Measurements from ENCODE around the gene C3orf70. TPM values are rescaled to one million over a fixed set of nuclear protein-coding genes. Genes with fewer than 3 reads are reported as not detected.

The C3orf70 gene
- total and polyA plus RNA-seq, 3 experiments from 2014 or later, result 0.07 TPM; not detected in 2

GRCh38 chr3:185089751-185090150, 63.1 kb downstream of the C3orf70 start:
- CTCF ChIA-PET, result no interaction called here
- Mint-ChIP-seq H3K9me3 (no peaks in the 10 kb centered on the region), H3K4me3 (no peak overlapping the region)

GRCh38 chr3:185089343-185089742, 63.5 kb downstream of the C3orf70 start:
- ChIA-PET CTCF (no interaction called here), POLR2A (no interaction called here)
- Histone ChIP-seq H3K27me3 (ENCODE audit: insufficient read depth, low read length, poor library complexity, severe bottlenecking) (no peaks in the 10 kb centered on the region), H3K4me1 (ENCODE audit: insufficient read depth, low read length) (no peaks in the 10 kb centered on the region), H3K27ac (ENCODE audit: low read depth, low read length) (no peak overlapping the region), H3K9me3 (ENCODE audit: low read length) (no peaks in the 10 kb centered on the region), H3K36me3 (ENCODE audit: insufficient read depth, low read length) (no peaks in the 10 kb centered on the region), H3K4me3 (ENCODE audit: low read length) (no peak overlapping the region)
- no peak for DNase-seq
- no peak overlapping the region for H3K4me3 Mint-ChIP-seq
- H3K27me3 Mint-ChIP-seq, result peaks cover 5 to 23% of the 10 kb centered on the region in 2 donors
- H3K36me3 Mint-ChIP-seq, result peaks cover 0 to 5% (median 0%) of the 10 kb centered on the region in 3 donors
- no peak overlapping the region for H3K27ac Mint-ChIP-seq
- H3K4me1 Mint-ChIP-seq, result no peaks in the 10 kb centered on the region
- no peaks in the 10 kb centered on the region for H3K9me3 Mint-ChIP-seq

More at GRCh38 chr3:185089751-185090150, 63.1 kb downstream of the C3orf70 start:
- Histone ChIP-seq H3K9me3 (ENCODE audit: low read length) (no peaks in the 10 kb centered on the region), H3K4me3 (ENCODE audit: low read length) (no peak overlapping the region), H3K4me1 (ENCODE audit: insufficient read depth, low read length) (no peaks in the 10 kb centered on the region), H3K36me3 (ENCODE audit: insufficient read depth, low read length) (no peaks in the 10 kb centered on the region), H3K27ac (ENCODE audit: low read depth, low read length) (no peak overlapping the region), H3K27me3 (ENCODE audit: insufficient read depth, low read length, poor library complexity, severe bottlenecking) (no peaks in the 10 kb centered on the region)
- H3K4me1 Mint-ChIP-seq, result no peaks in the 10 kb centered on the region
- DNase-seq, result no peak
- H3K27ac Mint-ChIP-seq, result no peak overlapping the region
- POLR2A ChIA-PET, result no interaction called here
- H3K27me3 Mint-ChIP-seq, result peaks cover 5 to 28% of the 10 kb centered on the region in 2 donors
- H3K36me3 Mint-ChIP-seq, result peaks cover 0 to 5% (median 0%) of the 10 kb centered on the region in 3 donors

DNA sequence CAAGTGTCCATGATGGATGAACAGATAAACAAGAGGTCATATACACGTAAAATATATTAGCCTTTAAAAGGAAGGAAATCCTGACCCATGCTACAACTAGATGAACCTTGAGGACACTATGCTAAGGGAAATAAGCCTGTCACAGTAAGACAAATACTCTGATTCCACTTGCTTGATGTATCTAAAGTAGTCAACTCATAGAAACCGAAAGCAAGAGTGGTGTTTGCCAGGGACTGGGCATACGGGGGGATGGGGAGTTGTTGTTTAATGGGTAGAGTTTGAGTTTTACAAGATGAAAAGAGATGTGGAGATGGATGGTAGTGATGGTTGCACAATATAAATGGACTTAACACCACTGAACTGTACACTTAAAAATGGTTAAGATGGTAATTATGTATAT, 65.4 kb downstream of the C3orf70 start:
- H3K4me3 Mint-ChIP-seq, result no peak overlapping the region
- no peak overlapping the region for H3K27ac ChIP-seq (ENCODE audit: low read depth, low read length)
- no peaks in the 10 kb centered on the region for H3K9me3 ChIP-seq (ENCODE audit: low read length)
- DNase-seq, result no peak
- no peaks in the 10 kb centered on the region for H3K4me1 ChIP-seq (ENCODE audit: insufficient read depth, low read length)
- H3K4me1 Mint-ChIP-seq, result no peaks in the 10 kb centered on the region
- ChIA-PET CTCF (no interaction called here), POLR2A (no interaction called here)
- no peaks in the 10 kb centered on the region for H3K27me3 ChIP-seq (ENCODE audit: insufficient read depth, low read length, poor library complexity, severe bottlenecking)
- peaks cover 2 to 15% of the 10 kb centered on the region in 2 donors for H3K27me3 Mint-ChIP-seq
- H3K36me3 ChIP-seq (ENCODE audit: insufficient read depth, low read length), result no peaks in the 10 kb centered on the region
- no peak overlapping the region for H3K27ac Mint-ChIP-seq
- no peak overlapping the region for H3K4me3 ChIP-seq (ENCODE audit: low read length)
- no peaks in the 10 kb centered on the region for H3K9me3 Mint-ChIP-seq
- no peaks in the 10 kb centered on the region for H3K36me3 Mint-ChIP-seq

GRCh38 chr3:185084901-185085300, 68.0 kb downstream of the C3orf70 start:
- POLR2A ChIA-PET, result no interaction called here
- Histone ChIP-seq H3K27me3 (ENCODE audit: insufficient read depth, low read length, poor library complexity, severe bottlenecking) (no peaks in the 10 kb centered on the region), H3K4me3 (ENCODE audit: low read length) (no peak overlapping the region), H3K9me3 (ENCODE audit: low read length) (no peaks in the 10 kb centered on the region), H3K36me3 (ENCODE audit: insufficient read depth, low read length) (no peaks in the 10 kb centered on the region), H3K27ac (ENCODE audit: low read depth, low read length) (no peak overlapping the region), H3K4me1 (ENCODE audit: insufficient read depth, low read length) (no peaks in the 10 kb centered on the region)
- H3K36me3 Mint-ChIP-seq, result no peaks in the 10 kb centered on the region
- no peaks in the 10 kb centered on the region for H3K4me1 Mint-ChIP-seq
- no peaks in the 10 kb centered on the region for H3K9me3 Mint-ChIP-seq
- DNase-seq, result no peak
- CTCF ChIA-PET, result no interaction called here
- peaks cover 5 to 8% of the 10 kb centered on the region in 2 donors for H3K27me3 Mint-ChIP-seq
- H3K4me3 Mint-ChIP-seq, result no peak overlapping the region
- no peak overlapping the region for H3K27ac Mint-ChIP-seq

DNA sequence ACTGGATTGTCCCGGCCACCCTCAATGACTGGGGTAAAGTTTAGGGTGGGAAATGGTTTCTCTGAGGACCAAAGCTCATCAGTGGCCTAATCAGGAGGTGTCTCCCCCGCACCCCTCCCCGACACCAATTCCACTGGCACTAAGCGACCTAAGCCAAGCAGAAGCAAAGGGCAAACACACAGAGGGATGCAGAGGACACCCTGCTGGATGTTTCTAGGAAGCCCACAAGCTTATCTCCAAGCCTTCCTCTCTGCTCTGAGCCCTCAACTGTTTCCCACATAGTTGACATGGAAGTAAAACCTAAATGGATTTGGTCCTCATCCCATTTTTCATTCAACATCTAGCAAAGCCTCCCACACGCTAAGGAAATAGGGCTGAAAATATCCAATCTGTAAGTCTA, 68.5 kb downstream of the C3orf70 start:
- ChIA-PET CTCF (no interaction called here), POLR2A (no interaction called here)
- H3K36me3 Mint-ChIP-seq, result no peaks in the 10 kb centered on the region
- H3K4me3 Mint-ChIP-seq, result no peak overlapping the region
- no peaks in the 10 kb centered on the region for H3K4me1 ChIP-seq (ENCODE audit: insufficient read depth, low read length)
- H3K27me3 Mint-ChIP-seq, result peaks cover 5 to 8% of the 10 kb centered on the region in 2 donors
- H3K9me3 ChIP-seq (ENCODE audit: low read length), result no peaks in the 10 kb centered on the region
- H3K36me3 ChIP-seq (ENCODE audit: insufficient read depth, low read length), result no peaks in the 10 kb centered on the region
- no peak for DNase-seq
- H3K4me3 ChIP-seq (ENCODE audit: low read length), result no peak overlapping the region
- H3K27ac Mint-ChIP-seq, result no peak overlapping the region
- H3K9me3 Mint-ChIP-seq, result no peaks in the 10 kb centered on the region
- H3K4me1 Mint-ChIP-seq, result no peaks in the 10 kb centered on the region
- no peak overlapping the region for H3K27ac ChIP-seq (ENCODE audit: low read depth, low read length)
- no peaks in the 10 kb centered on the region for H3K27me3 ChIP-seq (ENCODE audit: insufficient read depth, low read length, poor library complexity, severe bottlenecking)

- H3K27ac ChIP-seq (ENCODE audit: low read depth, low read length), result no peak overlapping the region
- ChIA-PET CTCF (no interaction called here), POLR2A (no interaction called here)
- no peak overlapping the region for H3K4me3 Mint-ChIP-seq
- no peak overlapping the region for H3K27ac Mint-ChIP-seq
- no peak for DNase-seq
- H3K4me3 ChIP-seq (ENCODE audit: low read length), result no peak overlapping the region
- no peaks in the 10 kb centered on the region for H3K27me3 ChIP-seq (ENCODE audit: insufficient read depth, low read length, poor library complexity, severe bottlenecking)
- H3K36me3 Mint-ChIP-seq, result no peaks in the 10 kb centered on the region
- H3K27me3 Mint-ChIP-seq, result peaks cover 5 to 8% of the 10 kb centered on the region in 2 donors
- H3K4me1 ChIP-seq (ENCODE audit: insufficient read depth, low read length), result no peaks in the 10 kb centered on the region
- H3K9me3 Mint-ChIP-seq, result no peaks in the 10 kb centered on the region
- no peaks in the 10 kb centered on the region for H3K4me1 Mint-ChIP-seq
- H3K9me3 ChIP-seq (ENCODE audit: low read length), result no peaks in the 10 kb centered on the region
- H3K36me3 ChIP-seq (ENCODE audit: insufficient read depth, low read length), result no peaks in the 10 kb centered on the region
These were observed 70.0 kb downstream of the C3orf70 start for GRCh38 chr3:185082829-185083228.

DNA sequence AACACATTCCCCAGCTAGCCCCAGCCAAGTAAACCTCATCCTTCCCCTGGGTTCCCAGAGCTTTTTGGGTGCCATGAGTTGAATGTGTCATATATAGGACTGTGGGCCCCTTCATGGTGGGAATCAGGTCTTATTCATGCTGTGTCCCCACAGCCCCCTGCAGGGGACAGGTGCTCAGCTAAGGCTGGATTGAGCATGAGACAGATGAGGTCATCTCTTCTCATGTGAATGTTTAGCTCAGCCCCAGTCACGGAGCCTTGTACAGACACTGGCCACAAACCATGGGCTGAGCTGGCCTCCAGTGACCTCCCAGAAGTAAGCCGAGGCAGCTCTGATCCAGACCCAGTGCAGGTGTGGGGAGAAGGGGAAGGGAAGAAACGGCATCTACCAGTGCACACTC, 70.7 kb downstream of the C3orf70 start:
- Mint-ChIP-seq H3K27me3 (peaks cover 5 to 8% of the 10 kb centered on the region in 2 donors), H3K4me3 (no peak overlapping the region), H3K36me3 (no peaks in the 10 kb centered on the region), H3K27ac (no peak overlapping the region), H3K9me3 (no peaks in the 10 kb centered on the region), H3K4me1 (no peaks in the 10 kb centered on the region)
- H3K27me3 ChIP-seq (ENCODE audit: insufficient read depth, low read length, poor library complexity, severe bottlenecking), result no peaks in the 10 kb centered on the region
- no peak overlapping the region for H3K4me3 ChIP-seq (ENCODE audit: low read length)
- H3K9me3 ChIP-seq (ENCODE audit: low read length), result no peaks in the 10 kb centered on the region
- no peak for DNase-seq
- H3K4me1 ChIP-seq (ENCODE audit: insufficient read depth, low read length), result no peaks in the 10 kb centered on the region
- ChIA-PET POLR2A (no interaction called here), CTCF (no interaction called here)
- H3K36me3 ChIP-seq (ENCODE audit: insufficient read depth, low read length), result no peaks in the 10 kb centered on the region
- H3K27ac ChIP-seq (ENCODE audit: low read depth, low read length), result no peak overlapping the region

- H3K4me1 Mint-ChIP-seq, result no peaks in the 10 kb centered on the region
- no peaks in the 10 kb centered on the region for H3K9me3 Mint-ChIP-seq
- Histone ChIP-seq H3K4me1 (ENCODE audit: insufficient read depth, low read length) (no peaks in the 10 kb centered on the region), H3K27ac (ENCODE audit: low read depth, low read length) (no peak overlapping the region), H3K4me3 (ENCODE audit: low read length) (no peak overlapping the region), H3K36me3 (ENCODE audit: insufficient read depth, low read length) (no peaks in the 10 kb centered on the region), H3K27me3 (ENCODE audit: insufficient read depth, low read length, poor library complexity, severe bottlenecking) (no peaks in the 10 kb centered on the region), H3K9me3 (ENCODE audit: low read length) (no peaks in the 10 kb centered on the region)
- peaks cover 6 to 15% of the 10 kb centered on the region in 2 donors for H3K27me3 Mint-ChIP-seq
- no peak for DNase-seq
- no peaks in the 10 kb centered on the region for H3K36me3 Mint-ChIP-seq
- no peak overlapping the region for H3K4me3 Mint-ChIP-seq
- ChIA-PET CTCF (no interaction called here), POLR2A (no interaction called here)
- H3K27ac Mint-ChIP-seq, result no peak overlapping the region
These were observed 71.3 kb downstream of the C3orf70 start for GRCh38 chr3:185081521-185081920.

- Histone ChIP-seq H3K4me3 (ENCODE audit: low read length) (no peak overlapping the region), H3K36me3 (ENCODE audit: insufficient read depth, low read length) (no peaks in the 10 kb centered on the region), H3K27ac (ENCODE audit: low read depth, low read length) (no peak overlapping the region), H3K4me1 (ENCODE audit: insufficient read depth, low read length) (no peaks in the 10 kb centered on the region), H3K9me3 (ENCODE audit: low read length) (no peaks in the 10 kb centered on the region), H3K27me3 (ENCODE audit: insufficient read depth, low read length, poor library complexity, severe bottlenecking) (no peaks in the 10 kb centered on the region)
- ChIA-PET POLR2A (no interaction called here), CTCF (no interaction called here)
- no peaks in the 10 kb centered on the region for H3K36me3 Mint-ChIP-seq
- no peaks in the 10 kb centered on the region for H3K4me1 Mint-ChIP-seq
- no peak for DNase-seq
- H3K4me3 Mint-ChIP-seq, result no peak overlapping the region
- no peak overlapping the region for H3K27ac Mint-ChIP-seq
- H3K9me3 Mint-ChIP-seq, result no peaks in the 10 kb centered on the region
- H3K27me3 Mint-ChIP-seq, result peaks cover 4 to 18% of the 10 kb centered on the region in 2 donors
These were observed 73.2 kb downstream of the C3orf70 start for GRCh38 chr3:185079625-185080024.

Measured in CD8-positive, alpha-beta memory T cell (primary cell).